ENCODE data around the gene LSM5. TPM values are rescaled to one million over a fixed set of nuclear protein-coding genes. Genes with fewer than 3 reads are reported as not detected.

The LSM5 gene
- total RNA-seq, 1 donor from 2014 or later, result 168 TPM

DNA sequence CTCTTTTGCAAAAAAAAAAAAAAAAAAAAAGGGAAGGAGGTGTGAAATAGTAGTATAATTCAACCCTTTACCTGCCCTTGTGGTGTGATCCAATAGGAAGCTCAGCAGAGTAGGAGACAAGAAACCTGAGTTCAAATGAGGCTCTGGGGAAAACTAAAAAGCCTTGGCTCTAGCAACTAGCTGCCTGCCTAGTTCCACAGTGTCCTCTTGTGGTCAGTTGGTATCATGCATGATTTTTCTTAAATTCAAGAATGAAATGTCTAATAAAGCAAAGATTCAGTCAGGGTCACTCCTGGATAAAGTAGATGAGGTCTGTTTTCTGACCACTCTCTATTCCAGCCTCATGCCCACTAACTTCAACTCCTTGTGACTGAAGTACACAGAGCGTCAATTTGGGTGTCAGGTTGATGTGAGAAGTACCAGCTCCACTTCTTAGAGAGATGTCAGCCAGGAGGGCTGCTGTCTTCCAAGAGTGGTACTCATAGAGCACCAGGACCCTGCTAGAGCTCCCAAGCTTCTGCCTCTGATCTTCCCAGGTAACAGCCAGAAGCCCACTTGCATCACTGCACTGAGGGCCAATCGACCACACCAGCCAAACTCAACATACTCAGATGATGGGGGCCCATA, 10.5 kb downstream of the LSM5 start:
- Histone ChIP-seq H3K79me2 (ENCODE audit: low read depth) (no peaks in the 10 kb centered on the region), H3K36me3 (no peaks in the 10 kb centered on the region), H3K4me2 (no peak overlapping the region), H3K27me3 (no peaks in the 10 kb centered on the region), H3K4me3 (no peak overlapping the region), H3K27ac (no peak overlapping the region), H2AFZ (replicated peaks) (no peak overlapping the region), H4K20me1 (ENCODE audit: low read depth) (no peaks in the 10 kb centered on the region), H3K4me1 (no peaks in the 10 kb centered on the region), H3K9me3 (ENCODE audit: low read depth) (no peaks in the 10 kb centered on the region), H3K9ac (no peak overlapping the region), H3F3A (ENCODE audit: low read depth) (no peaks in the 10 kb centered on the region)
- no peak for TF ChIP-seq EZH2 (IDR thresholded peaks at IDR 0.05)
- TF ChIP-seq EZH2phosphoT487 (IDR thresholded peaks at IDR 0.05), result no peak
- TF ChIP-seq, protein P1, sequence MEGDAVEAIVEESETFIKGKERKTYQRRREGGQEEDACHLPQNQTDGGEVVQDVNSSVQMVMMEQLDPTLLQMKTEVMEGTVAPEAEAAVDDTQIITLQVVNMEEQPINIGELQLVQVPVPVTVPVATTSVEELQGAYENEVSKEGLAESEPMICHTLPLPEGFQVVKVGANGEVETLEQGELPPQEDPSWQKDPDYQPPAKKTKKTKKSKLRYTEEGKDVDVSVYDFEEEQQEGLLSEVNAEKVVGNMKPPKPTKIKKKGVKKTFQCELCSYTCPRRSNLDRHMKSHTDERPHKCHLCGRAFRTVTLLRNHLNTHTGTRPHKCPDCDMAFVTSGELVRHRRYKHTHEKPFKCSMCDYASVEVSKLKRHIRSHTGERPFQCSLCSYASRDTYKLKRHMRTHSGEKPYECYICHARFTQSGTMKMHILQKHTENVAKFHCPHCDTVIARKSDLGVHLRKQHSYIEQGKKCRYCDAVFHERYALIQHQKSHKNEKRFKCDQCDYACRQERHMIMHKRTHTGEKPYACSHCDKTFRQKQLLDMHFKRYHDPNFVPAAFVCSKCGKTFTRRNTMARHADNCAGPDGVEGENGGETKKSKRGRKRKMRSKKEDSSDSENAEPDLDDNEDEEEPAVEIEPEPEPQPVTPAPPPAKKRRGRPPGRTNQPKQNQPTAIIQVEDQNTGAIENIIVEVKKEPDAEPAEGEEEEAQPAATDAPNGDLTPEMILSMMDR (IDR thresholded peaks at IDR 0.05), result peak; percentile 86
- Mint-ChIP-seq H3K4me3 (no peak overlapping the region), H3K4me1 (no peaks in the 10 kb centered on the region), H3K27me3 (ENCODE audit: insufficient read depth, low read depth) (no peaks in the 10 kb centered on the region), H3K36me3 (no peaks in the 10 kb centered on the region), H3K9me3 (no peaks in the 10 kb centered on the region), H3K27ac (no peak overlapping the region)
- DNase-seq (ENCODE audit: low spot score), result peak; percentile 61

DNA sequence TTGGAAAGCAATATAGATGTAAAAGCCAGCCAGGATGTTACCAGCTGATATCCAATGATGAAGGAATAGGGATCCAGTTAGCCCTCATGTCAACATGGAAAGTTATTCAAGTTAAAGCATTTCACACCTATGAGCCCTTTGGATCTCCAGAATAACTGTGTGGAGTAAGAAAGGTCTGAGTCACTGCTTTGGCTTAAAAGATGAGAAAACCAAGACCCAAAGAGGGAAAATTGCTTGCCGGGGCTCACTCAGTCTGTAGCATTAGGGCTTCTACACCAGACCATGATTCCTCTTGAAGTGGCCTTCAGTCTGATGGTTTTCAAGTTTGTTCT, 12.6 kb downstream of the LSM5 start:
- no peak for TF ChIP-seq EZH2phosphoT487 (IDR thresholded peaks at IDR 0.05)
- no peak for TF ChIP-seq EZH2 (IDR thresholded peaks at IDR 0.05)
- TF ChIP-seq, protein P1 (IDR thresholded peaks at IDR 0.05), result no peak
- H3K27me3 ChIP-seq, result no peaks in the 10 kb centered on the region
- no peak overlapping the region for H3K27ac ChIP-seq
- no peaks in the 10 kb centered on the region for H3K9me3 ChIP-seq (ENCODE audit: low read depth)
- DNase-seq (ENCODE audit: low spot score), result no peak
- Mint-ChIP-seq H3K36me3 (no peaks in the 10 kb centered on the region), H3K27ac (no peak overlapping the region), H3K9me3 (no peaks in the 10 kb centered on the region), H3K27me3 (ENCODE audit: insufficient read depth, low read depth) (no peaks in the 10 kb centered on the region), H3K4me3 (no peak overlapping the region), H3K4me1 (no peaks in the 10 kb centered on the region)
- H2AFZ ChIP-seq (replicated peaks), result no peak overlapping the region
- no peaks in the 10 kb centered on the region for H3K4me1 ChIP-seq
- no peaks in the 10 kb centered on the region for H4K20me1 ChIP-seq (ENCODE audit: low read depth)
- no peak overlapping the region for H3K4me3 ChIP-seq
- no peak overlapping the region for H3K9ac ChIP-seq
- H3K36me3 ChIP-seq, result no peaks in the 10 kb centered on the region
- H3K79me2 ChIP-seq (ENCODE audit: low read depth), result no peaks in the 10 kb centered on the region
- no peak overlapping the region for H3K4me2 ChIP-seq
- no peaks in the 10 kb centered on the region for H3F3A ChIP-seq (ENCODE audit: low read depth)

DNA sequence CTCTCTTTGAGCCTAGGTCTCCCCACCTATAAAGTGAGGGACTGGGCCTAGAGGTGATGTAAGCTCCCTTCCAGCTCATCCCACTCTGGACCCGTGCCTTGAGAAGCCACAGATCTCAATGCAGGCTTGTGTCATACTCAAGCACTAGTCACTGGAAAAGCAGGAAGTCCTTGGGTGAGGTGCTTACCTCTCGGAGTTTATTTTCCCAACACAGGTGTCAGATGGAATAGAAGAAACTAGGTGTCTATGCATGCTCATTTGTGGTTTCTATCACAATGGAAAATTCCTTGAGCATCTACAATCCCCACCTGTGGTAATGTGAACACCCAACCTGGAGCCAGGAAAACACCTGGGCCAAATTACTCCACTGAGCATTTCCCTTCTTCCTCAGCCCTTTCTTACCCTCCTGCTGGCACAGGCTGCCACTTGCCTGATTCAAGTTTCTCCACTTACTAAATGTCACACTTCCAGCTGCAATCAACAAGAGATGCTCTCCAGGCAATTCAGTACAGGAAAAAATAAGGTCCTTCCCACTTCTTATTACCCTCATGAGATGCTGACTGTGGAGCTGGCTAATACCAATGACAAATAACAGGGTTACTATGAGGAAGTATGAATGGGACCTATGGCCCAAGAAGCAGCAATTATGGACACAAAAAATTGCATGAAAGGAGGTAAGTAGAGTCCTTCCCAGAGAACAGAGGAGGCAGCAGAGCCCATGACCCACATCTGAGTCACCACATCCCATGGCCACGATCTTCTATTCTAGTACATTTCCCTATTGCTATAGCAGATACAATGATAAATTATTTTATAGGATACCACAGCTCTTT, 13.1 kb downstream of the LSM5 start:
- no peak overlapping the region for H3K4me3 ChIP-seq
- H3K4me1 ChIP-seq, result no peaks in the 10 kb centered on the region
- H3F3A ChIP-seq (ENCODE audit: low read depth), result no peaks in the 10 kb centered on the region
- DNase-seq (ENCODE audit: low spot score), result no peak
- H3K27ac ChIP-seq, result no peak overlapping the region
- peaks cover under 1% of the 10 kb centered on the region for H3K27me3 Mint-ChIP-seq (ENCODE audit: insufficient read depth, low read depth)
- no peak overlapping the region for H3K27ac Mint-ChIP-seq
- H3K36me3 Mint-ChIP-seq, result no peaks in the 10 kb centered on the region
- no peaks in the 10 kb centered on the region for H3K9me3 Mint-ChIP-seq
- H2AFZ ChIP-seq (replicated peaks), result no peak overlapping the region
- no peaks in the 10 kb centered on the region for H3K9me3 ChIP-seq (ENCODE audit: low read depth)
- TF ChIP-seq EZH2phosphoT487 (IDR thresholded peaks at IDR 0.05) (no peak), EZH2 (IDR thresholded peaks at IDR 0.05) (no peak)
- TF ChIP-seq, protein P1 (IDR thresholded peaks at IDR 0.05), result no peak
- H3K27me3 ChIP-seq, result no peaks in the 10 kb centered on the region
- H3K4me1 Mint-ChIP-seq, result no peaks in the 10 kb centered on the region
- no peak overlapping the region for H3K9ac ChIP-seq
- H4K20me1 ChIP-seq (ENCODE audit: low read depth), result no peaks in the 10 kb centered on the region
- no peak overlapping the region for H3K4me3 Mint-ChIP-seq
- H3K36me3 ChIP-seq, result no peaks in the 10 kb centered on the region
- H3K79me2 ChIP-seq (ENCODE audit: low read depth), result no peaks in the 10 kb centered on the region
- H3K4me2 ChIP-seq, result no peak overlapping the region
